ENCODE data around the gene FAM180B.
"Not testable (repeated sequence)": the region's sequence is repeated elsewhere in the genome, so short reads cannot be mapped to it uniquely, and the experiment has no call there.

Gene FAM180B, protein sequence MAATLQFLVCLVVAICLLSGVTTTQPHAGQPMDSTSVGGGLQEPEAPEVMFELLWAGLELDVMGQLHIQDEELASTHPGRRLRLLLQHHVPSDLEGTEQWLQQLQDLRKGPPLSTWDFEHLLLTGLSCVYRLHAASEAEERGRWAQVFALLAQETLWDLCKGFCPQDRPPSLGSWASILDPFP

DNA sequence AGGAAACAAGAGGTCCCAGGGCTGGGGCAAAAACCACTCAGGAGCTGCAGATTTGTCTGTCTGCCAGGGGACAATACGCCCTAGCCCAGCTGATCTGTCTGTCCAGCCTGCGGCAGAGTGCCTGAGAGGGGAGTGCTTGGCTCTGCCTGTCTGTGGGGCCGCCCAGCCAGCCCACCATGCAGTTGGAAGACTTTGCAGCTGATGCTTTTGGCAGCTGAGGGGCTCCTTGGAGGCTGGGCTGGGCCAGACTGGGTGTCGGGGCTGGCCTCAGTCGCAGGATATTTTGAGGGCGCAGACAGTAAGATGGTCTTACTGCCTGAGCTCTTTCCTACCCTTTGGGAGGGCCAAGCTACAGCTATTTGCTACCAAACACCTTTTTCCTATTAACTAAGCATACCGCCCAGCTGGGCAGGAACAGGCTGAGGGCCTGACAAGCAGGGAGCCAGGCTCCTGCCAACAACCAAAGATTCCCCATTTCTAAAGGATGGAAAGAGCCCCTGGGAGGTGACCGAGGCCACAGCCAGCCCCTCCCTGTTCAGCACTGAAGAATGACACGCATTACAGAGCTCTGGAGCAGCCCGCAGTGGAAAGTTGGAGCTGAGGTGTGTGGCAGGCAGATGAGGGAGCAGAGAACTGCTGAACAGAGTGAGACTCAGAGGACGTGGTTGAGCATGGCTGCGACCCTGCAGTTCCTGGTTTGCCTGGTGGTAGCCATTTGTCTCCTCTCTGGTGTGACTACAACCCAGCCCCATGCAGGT is at the start of gene FAM180B:
FAM180B (plus strand) TSS at position 581 of the 758 bp plus-strand sequence; CDS start at position 672, 91 bp downstream.
- no peak for DNase-seq

DNA sequence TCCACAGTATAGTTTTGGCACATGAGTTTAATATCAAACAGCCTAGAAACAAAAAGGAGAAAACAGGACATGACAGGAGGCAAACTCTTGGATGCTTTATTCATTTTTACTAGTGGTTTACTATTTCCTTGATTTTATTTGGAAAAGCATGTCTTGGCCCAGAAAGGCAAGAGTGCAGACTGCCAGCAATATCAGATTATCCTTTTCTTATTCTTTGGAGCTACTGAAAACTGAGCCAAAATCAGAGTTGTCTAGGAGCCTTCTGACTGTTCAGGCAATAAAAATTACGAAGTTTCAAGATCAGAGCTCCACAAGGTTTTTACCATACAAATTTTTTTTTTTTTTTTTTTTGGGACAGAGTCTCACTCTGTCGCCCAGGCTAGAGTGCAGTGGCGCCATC is 49.6 kb upstream of the FAM180B start:
- DNase-seq: no peak

DNA sequence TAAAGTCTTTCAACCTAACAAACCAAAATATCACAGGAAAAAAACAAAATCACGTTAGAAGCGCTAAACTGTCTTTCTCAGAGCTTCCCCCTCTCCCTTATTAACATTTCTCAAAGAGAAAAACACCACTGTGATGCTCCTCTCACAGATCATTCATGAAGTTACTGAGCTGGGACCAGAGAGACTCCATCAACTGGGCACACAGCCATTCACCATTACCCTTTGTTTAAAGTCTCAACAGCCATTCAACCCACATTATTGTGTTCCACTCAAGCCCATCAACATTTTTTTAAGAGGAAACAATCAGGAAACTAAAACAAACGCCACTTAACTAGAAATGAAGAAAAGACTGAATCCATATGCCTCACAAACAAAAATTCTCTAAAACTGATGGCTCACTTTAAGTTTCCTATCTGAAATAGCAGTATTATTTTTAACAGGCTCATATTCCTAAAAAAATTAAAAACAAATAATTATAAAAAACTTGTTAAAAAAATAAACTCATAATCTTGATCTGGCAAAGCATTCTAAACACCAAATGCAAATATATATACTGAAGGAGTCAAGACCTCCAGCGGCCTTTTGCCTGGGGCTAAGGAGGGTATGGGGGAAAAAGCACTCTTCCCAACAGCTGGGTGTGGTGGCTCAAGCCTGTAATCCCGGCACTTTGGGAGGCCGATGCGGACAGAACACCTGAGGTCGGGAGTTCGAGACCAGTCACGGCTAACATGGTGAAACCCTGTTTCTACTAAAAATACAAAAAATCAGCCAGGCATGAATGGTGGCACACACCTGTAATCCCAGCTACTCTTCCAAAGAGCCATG is 47.5 kb upstream of the FAM180B start:
- peak; percentile 59 for DNase-seq

DNA sequence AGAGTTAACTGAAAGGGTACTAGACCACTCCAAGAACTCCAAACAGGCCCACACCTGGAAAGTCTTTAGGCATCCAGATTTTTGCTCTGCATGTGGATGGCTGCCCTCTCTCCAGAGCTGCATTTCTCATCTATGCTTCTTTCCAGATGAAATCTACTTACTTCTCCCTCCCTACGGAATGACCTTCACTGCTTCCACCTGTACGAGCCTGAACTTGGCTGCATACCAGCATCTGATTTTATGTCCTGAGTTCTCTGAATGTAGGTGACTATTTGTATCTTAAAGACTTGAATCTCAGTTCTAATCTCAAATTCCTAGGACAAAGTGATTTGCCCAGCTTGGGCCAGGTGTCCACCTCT is 46.8 kb upstream of the FAM180B start:
- DNase-seq: no peak

DNA sequence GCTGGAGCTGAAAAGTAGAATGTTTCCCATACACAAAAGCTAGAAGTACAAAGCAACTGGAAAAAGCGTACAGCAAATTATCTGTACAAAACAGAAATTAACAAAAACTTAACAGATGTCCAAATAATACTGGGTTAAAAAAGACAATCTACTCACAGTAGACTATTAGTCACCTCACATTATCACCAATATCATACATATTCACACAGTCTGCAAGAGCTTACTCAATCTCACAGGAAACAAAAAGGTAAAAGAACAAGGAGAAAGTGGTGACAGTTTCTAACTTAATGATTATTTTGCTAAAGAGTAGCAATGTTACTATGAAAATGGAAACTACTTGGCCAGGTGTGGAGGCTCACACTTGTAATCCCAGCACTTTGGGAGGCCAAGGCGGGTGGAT is 45.4 kb upstream of the FAM180B start:
- no peak for DNase-seq

DNA sequence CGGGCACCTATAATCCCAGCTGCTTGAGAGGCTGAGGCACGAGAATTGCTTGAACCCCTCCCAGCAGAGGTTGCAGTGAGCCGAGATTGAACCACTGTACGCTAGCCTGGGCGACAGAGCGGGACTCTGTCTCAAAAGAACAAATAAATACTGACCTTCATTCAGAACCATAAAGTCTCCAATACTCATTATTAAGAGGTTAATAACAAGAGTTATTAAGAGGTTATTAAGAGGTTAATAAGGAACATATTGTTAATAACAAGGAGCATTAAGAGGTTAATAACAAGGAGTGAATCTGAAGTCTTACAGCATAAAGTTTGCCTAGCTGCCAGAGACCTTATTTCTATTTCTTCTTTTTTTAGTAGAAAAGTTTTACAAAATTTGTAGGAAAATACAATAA is 41.2 kb upstream of the FAM180B start:
- DNase-seq: no peak

DNA sequence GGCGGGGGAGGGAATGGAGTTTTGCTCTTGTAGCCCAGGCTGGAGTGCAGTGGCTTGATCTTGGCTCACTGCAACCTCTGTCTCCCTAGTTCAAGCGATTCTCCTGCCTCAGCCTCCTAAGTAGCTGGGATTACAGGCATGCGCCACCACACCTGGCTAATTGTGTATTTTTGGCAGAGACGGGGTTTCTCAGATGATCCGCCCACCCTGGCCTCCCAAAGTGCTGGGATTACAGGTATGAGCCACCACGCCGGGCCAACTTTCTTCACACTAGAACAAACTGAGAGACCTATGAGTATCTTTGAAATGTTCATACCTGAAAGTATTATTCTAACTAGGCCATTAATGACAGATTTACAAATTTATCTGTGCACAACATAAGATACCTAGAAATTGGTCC is 40.2 kb upstream of the FAM180B start:
- DNase-seq: not testable (repeated sequence)

DNA sequence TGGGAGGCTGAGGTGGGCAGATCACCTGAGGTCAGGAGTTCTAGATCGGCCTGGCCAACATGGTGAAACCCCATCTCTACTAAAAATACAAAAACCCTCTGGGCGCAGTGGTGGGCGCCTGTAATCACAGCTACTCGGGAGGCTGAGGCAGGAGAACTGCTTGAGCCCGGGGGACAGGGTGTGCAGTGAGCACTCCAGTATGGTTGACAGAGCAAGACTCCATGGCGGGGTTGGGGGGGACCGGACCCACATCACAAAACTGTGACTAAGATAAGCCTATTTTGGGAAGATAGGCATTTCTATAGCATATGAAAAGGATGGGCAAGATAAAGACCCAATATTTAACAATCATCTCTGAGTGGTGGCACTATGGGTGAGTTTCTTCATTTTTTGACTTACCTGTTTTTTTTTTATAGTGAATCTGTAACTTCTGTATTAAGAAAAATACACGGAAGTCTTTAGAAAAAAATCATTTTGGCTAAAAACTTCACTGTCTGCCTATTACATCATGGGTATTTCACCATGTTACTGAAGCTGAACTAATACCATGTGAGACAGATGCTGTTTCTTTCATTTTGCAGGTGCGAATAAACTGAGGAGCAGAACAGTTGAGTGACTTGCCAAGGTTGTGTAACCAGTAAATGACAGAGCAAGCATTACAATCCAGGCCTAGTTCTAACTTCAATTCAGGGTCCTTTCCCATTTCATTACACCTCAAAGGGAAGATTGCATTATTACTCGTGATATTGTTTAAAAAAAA is 36.0 kb upstream of the FAM180B start:
- no peak for DNase-seq

DNA sequence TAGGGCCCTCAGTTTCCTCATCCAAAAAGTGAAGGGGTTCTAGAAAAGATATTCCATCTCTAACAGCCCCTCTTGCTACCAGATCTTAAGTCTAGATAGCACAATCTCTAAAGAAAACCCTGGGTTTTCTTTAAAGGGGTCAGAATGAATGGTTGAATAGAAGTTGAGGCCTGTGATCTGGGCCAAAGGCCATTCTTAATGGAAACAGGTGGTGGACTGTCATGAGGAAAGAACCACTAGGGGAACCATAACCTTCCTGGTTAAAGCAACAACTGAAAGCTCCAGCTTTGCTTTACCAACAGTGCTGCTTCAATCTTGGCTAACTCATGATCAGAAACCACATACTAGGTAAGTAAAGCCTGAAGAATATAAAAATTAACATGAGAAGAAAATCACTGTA is 35.4 kb upstream of the FAM180B start:
- DNase-seq: no peak

DNA sequence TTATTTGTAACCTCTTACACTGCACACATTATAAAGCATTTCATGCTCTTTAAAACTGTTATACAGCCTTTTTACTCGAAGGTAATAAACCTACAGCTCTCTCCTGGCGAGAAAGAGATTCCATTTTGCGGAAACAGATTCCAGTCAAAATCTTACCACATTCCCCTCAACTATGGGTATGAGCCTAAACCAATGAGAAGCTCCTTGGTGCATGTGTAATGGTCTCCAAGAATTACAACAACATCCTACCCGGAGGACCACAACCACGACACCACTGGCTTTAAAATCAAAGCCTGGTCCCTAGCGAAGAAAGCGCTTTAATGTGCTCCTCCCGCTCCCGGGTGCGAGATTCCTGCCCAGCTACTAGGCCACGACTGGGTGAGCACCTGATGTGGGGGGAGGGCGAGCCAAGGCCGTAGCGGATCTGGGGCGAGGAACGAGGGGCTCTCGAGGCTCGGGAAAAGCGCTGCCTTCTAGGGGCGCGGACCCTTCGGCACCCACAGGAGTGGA is 34.4 kb upstream of the FAM180B start:
- peak; percentile 17 for DNase-seq

DNA sequence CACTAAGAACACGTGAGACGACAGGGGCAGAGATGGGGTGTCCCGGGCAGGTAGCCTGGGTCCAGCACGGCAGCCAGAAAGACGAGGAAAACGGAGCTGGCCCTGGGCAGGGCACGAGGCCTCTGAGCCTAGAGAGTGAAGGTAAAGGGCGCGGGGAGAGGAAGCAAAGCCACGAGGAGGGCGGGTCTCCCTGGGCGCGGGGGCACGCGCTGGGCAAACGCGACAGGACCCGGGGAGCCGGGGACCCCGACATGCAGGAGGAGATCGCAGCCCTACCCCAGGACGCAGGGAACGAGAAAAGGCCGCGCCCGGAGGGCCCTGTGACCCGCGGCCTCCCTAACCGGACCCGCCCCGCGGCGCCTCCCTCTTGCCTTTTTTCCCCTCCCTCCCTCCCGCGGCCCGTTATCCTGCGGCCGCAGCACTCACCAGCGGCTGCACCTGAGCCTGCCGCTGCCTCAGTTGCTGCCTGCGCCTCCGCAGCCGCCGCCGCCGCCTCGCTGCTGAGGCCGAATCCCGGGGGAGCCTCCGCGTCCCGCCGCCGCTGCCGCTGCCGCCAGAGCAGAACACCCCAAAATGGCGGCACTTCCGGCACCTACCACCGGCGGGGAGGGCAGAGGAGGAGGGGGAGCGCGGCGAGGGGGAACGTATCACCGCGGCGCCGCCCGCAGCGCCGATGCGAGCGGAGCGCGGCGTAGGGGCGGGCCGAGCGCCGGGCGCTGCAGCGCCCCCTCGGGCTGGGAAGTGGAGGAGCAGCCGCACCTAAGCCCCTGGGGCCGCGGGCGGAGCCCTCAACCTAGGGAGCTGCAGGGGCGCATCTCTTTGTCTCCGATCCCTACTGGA is 33.7 kb upstream of the FAM180B start, which contains the start of gene CELF1:
CELF1 (minus strand) TSS at position 567 of the 840 bp plus-strand sequence. CDS start 53,609 bp downstream, outside the sequence.
- DNase-seq: peak; percentile 95

DNA sequence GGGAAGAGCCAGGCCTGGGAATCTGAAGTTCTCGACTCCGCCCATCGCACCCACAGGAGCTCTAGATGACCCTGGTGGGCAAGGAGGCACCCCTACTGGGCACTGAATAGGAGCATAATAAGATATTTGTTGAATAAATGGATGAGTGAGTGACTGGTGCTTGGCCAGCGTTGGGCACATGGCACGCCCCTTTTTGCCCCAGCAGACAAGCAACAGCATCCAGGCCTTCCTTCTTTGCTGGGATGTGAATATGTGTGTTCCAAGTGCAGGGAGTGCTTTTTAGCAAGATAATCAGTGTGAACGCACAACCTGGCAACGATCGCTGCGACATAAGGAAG is 33.1 kb upstream of the FAM180B start:
- no peak for DNase-seq

DNA sequence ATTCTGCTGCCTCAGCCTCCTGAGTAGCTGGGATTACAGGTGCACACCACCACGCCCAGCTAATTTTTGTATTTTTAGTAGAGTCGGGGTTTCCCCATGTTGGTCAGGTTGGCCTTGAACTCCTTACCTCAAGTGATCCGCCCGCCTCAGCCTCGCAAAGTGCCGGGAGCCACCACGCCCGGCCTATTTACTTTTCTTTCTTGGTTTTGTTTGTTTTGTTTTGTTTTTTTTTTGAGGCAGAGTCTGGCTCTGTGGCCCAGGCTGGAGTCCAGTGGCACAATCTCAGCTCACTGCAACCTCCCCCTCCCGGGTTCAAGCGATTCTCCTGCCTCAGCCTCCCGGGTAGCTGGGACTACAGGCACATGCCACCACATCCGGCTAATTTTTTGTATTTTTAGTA is 29.5 kb upstream of the FAM180B start:
- DNase-seq: not testable (repeated sequence)

DNA sequence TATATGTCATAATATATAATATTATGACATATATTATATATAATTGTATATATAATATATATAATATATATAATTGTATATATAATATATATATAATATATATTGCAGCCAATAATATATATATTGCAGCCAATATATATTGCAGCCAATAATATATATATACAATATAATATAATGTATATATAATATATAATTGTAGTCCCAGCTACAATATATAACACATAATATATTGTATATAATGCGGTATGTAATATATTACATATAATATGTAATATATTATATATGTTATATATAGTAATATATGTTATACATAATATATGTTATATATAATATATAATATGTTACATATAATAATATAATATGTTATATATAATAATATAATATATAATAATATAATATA is 27.8 kb upstream of the FAM180B start:
- no peak for DNase-seq

DNA sequence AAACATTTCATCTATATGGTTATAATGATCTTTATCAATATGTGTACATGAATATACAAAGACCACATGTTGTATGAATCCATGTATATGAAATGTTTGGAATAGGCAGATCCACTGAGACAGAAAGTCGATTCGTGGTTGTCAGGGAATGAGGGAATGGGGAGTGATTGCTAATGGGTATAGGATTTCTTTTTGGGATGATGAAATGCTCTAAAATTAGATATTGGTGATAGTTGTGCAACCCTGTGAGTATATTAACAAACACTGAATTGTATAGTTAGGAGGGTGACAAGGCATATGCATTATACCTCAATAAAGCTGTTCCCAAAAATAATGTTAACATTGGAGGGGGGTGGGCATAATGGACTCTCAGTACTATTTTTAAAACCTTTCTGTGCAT is 26.1 kb upstream of the FAM180B start:
- no peak for DNase-seq

DNA sequence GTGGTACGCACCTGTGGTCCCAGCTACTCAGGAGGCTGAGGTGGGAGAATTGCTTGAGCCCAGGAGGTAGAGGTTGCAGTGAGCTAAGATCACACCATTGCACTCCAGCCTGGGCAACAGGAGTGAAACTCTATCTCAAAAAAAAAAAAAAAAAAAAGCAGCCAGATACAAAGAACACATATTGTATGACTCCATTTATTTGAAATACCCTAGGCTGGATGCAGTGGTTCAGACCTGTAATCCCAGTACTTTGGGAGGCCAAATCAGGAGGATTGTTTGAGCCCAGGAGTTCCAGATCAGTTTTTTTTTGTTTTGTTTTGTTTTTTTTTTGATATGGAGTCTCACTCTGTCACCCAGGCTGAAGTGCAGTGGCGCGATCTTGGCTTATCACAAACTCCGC is 24.1 kb upstream of the FAM180B start:
- not testable (repeated sequence) for DNase-seq

DNA sequence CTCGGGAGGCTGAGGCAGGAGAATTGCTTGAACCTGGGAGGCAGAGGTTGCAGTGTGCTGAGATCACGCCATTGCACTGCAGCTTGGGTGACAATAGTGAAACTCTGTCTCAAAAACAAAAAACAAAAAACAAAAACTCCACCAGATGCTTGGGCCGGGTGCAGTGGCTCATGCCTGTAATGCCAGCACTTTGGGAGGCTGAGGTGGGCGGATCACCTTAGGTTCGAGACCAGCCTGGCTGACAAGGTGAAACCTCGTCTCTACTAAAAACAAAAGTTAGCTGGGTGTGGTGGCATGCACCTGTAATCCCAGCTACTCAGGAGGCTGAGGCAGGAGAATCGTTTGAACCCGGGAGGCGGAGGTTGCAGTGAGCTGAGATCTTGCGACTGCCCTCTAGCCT is 22.1 kb upstream of the FAM180B start:
- DNase-seq: not testable (repeated sequence)

DNA sequence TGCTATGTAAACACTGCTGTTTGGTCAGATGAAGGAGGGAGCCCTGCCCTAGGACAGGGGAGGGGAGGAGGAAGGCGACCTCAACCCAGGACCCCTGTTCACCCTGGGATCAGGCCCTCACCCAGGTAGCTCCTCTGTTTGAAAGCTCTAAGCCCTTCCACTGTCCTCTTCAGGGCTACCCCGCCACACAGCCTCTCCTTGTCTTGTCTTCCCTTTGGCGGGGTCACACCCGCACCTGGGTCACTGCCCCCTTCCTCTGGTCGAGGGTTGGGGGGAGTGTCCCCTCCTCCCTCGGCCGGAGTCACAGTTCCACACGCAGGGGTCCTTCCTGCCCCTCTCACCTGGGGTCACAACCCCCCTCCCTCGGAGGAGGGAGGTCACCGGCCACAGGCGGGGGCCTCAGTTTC is 21.5 kb upstream of the FAM180B start:
- no peak for DNase-seq

DNA sequence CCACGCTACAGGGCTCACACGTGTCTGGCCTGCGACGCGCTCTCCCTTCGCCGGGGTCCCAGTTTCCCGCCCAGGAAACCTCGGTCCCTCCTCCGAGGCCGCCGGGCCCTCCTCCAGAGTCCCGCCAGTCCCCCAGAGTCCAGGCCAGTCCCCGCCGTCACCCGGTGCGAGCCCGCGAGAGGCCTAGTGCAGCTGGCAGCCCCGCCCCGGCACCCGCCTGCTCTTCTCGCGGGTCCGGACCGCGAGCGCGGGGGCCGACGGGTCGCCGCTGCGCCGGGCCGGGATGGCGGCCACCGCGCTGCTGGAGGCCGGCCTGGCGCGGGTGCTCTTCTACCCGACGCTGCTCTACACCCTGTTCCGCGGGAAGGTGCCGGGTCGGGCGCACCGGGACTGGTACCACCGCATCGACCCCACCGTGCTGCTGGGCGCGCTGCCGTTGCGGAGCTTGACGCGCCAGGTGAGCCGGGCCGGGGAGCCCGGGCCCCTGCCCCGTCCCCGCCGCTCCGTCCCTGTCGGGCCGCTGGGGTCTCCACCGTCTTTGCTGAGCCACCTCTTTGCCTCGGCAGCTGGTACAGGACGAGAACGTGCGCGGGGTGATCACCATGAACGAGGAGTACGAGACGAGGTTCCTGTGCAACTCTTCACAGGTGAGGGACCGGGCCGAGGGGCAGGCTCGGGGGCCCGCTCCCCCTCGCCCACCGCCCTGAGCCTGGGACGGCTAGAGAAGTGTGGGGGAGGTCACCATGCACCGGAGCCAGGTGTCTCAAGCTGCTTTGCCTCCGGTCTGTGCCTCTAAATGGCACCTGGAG is 20.9 kb upstream of the FAM180B start, which contains the start of gene PTPMT1:
PTPMT1 (plus strand) TSS at position 260 of the 809 bp plus-strand sequence; CDS start at position 284, 24 bp downstream.
- peak; percentile 44 for DNase-seq

DNA sequence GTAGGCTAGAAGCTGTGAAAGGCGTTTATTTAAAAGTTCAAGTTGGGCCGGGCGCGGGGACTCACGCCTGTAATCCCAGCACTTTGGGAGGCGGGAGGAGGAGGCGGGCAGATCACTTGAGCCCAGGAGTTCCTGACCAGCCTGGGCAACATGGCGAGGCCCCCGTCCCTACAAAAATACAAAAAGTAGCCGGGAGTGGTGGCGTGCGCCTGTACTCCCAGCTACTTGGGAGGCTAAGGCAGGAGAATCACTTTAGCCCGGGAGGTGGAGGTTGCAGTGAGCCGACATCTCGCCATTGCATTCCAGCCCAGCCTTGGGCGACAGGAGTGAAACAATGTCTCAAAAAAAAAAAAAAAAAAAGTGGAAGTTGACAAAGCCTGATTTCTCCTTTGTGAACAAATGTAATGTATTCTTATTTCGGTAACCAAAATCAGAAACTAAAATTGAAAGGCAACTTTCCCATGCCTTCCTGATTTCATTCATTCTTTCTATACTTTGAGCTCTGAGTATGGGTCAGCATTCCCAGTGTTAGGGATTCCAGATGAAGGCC is 20.3 kb upstream of the FAM180B start:
- DNase-seq: no peak

DNA sequence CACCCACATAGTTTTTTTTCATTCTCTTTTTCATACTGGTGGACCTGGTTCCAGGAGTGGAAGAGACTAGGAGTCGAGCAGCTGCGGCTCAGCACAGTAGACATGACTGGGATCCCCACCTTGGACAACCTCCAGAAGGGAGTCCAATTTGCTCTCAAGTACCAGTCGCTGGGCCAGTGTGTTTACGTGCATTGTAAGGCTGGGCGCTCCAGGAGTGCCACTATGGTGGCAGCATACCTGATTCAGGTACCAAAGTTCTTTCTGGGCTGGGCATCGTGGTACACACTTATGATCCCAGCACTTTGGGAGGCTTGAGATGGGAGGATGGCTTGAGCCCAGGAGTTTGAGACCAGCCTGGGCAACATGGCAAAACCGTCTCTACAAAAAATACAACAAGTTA is 16.8 kb upstream of the FAM180B start:
- no peak for DNase-seq
